H1 (cell line): ENCODE results near the gene ANO2. TPM values are rescaled to one million over a fixed set of nuclear protein-coding genes. Genes with fewer than 3 reads are reported as not detected.

ENCODE experiments used
- CEBPB ChIP-seq: IDR thresholded peaks from 2 replicates; pipeline ENCODE4 v1.6.1; 2012; ENCODE audit warnings: low read depth, low read length
- EGR1 ChIP-seq: IDR thresholded peaks from 2 replicates; pipeline ENCODE4 v1.6.1; 2011; ENCODE audit warnings: low read depth, low read length, borderline replicate concordance
- RFX5 ChIP-seq: IDR thresholded peaks from 2 replicates; pipeline ENCODE4 v1.6.1; 2011; ENCODE audit warnings: low read depth, low read length, improper control_type of control experiment, borderline replicate concordance
- SIX5 ChIP-seq: IDR thresholded peaks from 2 replicates; pipeline ENCODE4 v1.6.1; 2011; ENCODE audit warnings: mild to moderate bottlenecking, low read depth, low read length
- polyA plus RNA-seq, 7 experiments: library from polyadenylated mRNA; depleted of rRNA in 3 of 7; stranded (reverse) in 5 of 7; unstranded in 2 of 7; fragments of >200 nt in 5 of 7; fragments of 200-250 nt in 2 of 7; gene quantifications; 1 replicate in 5 of 7; 2 replicates in 1 of 7; 4 replicates in 1 of 7; pipeline versions ENCODE4 v1.2.1 to v1.2.3, GENCODE V29; 2011 to 2013; ENCODE audit warnings: missing spikeins in 2 of 7, mixed read lengths in 2 of 7
- total RNA-seq: library from RNA; stranded (reverse); fragmentation: NEBNext Ultra II Directional; extraction: Animal tissue kit (Norgen Biotek cat#: 25700); gene quantifications from 2 replicates; pipeline ENCODE4 v1.2.1, GENCODE V29; 2021

The ANO2 gene
- total and polyA plus RNA-seq, 2 of the 8 experiments (the other 6 are each of a cell fraction or from before 2014, with no cell fraction given): 1.9 to 5.5 TPM

DNA sequence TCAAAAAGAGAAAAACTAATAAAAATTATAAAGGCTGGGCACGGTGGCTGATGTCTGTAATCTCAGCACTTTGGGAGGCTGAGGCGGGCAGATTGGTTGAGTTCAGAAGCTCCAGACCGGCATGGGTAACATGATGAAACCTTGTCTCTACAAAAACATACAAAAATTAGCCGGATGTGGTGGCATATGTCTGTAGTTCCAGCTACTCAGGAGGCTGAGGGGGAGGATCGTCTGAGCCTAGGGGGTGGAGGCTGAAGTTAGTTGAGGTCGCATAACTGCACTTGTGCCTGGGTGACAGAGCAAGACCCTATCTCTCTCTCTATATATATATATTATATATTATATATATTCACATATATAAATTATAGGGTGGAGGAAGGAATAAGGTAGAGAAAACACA lies 32.5 kb upstream of the ANO2 start (continued):
- no peak for TF ChIP-seq CEBPB
- no peak for TF ChIP-seq EGR1
- no peak for TF ChIP-seq SIX5
- no peak for TF ChIP-seq RFX5
